Heart left ventricle (tissue), 13 donors: ENCODE results near the gene RTN1.

Experiments used
- POLR2A ChIP-seq, 2 donors: fragments of 450-650 bp; IDR thresholded peaks; one replicate each; pipeline ENCODE4 v1.6.1; 2017; ENCODE audit warnings: antibody characterized with exemption in 2 of 2, mild to moderate bottlenecking in 2 of 2, moderate library complexity in 2 of 2
- TF ChIP-seq, protein P1 (sequence below), 12 donors: fragments of 200-600 bp; sonication (generic) in 4 of 12; IDR thresholded peaks; one replicate each; pipeline versions ENCODE4 v1.5.0 to v1.8.0; 2018 to 2022; ENCODE audit warnings: antibody characterized with exemption in 12 of 12, mild to moderate bottlenecking in 5 of 12
- donor health status: ischemic (EF 13 %, LVEDD 7.1; RV severe dilation, severe dysfunction).
- donor health status: DM: no; HTN: yes; CAD: no.
- donor health status: DM: no; HTN: no; CAD: no.
- donor health status: ischemic (EF 25% LVEDD 6.9; RV normal size, moderate dysfunction).
- donor health status: ischemic (EF 25% LVEDD 5.7; RV mildly dilated, moderate dysfunction).
- donor health status: ischemic (EF 35%, LVEDD 5.7; RV mildly dilated, moderate dysfunction).
- donor health status: nonischemic (EF 11% LVEDD 7.7; RV severe dilation, severe dysfunction).
- donor health status: DM: yes; HTN: yes; CAD: no.
- donor health status: PGD.
- donor health status: ischemic (EF 29% LVEDD 5.4; RV normal size, mild dysfunction).
- donor health status: nonischemic (EF 23%, LVEDD 6.1; RV moderate dilation, normal function).

DNA sequence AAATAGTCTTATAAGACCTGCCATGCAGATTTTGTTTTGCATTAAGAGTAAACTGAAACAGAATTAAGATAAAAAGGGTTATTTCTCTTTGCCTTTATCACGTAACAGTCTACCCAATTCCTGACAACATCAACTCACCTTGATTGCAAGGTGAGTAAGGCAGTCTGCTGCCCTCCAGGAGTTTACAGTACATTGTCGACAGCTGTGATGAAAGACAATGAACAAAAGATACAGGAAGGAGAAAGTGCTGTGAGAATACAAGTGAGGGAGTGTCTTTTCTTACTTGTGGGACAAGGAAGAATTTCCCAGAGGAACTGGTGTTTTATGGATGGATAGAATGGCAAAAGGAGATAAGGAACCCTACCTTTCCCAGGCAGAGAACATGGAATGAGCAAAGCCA lies 101.0 kb downstream of the RTN1 start:
- TF ChIP-seq, protein P1, sequence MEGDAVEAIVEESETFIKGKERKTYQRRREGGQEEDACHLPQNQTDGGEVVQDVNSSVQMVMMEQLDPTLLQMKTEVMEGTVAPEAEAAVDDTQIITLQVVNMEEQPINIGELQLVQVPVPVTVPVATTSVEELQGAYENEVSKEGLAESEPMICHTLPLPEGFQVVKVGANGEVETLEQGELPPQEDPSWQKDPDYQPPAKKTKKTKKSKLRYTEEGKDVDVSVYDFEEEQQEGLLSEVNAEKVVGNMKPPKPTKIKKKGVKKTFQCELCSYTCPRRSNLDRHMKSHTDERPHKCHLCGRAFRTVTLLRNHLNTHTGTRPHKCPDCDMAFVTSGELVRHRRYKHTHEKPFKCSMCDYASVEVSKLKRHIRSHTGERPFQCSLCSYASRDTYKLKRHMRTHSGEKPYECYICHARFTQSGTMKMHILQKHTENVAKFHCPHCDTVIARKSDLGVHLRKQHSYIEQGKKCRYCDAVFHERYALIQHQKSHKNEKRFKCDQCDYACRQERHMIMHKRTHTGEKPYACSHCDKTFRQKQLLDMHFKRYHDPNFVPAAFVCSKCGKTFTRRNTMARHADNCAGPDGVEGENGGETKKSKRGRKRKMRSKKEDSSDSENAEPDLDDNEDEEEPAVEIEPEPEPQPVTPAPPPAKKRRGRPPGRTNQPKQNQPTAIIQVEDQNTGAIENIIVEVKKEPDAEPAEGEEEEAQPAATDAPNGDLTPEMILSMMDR (IDR thresholded peaks at IDR 0.05): no peak
- TF ChIP-seq POLR2A (IDR thresholded peaks at IDR 0.05): no peak
